ENCODE data around the gene SPON1. TPM values are rescaled to one million over a fixed set of nuclear protein-coding genes. Genes with fewer than 3 reads are reported as not detected.

SPON1 gene
- total and polyA plus RNA-seq, 9 donors: 11.9 to 112 (median 56.4) TPM

GRCh38 chr11:14114269-14114668 is 151.7 kb downstream of the SPON1 start:
- H3K36me3 ChIP-seq: no peaks in the 10 kb centered on the region
- intact Hi-C loops (cut with DNase I): no loop called here
- no peak overlapping the region for H3K27ac ChIP-seq
- H3K9me3 ChIP-seq: no peaks in the 10 kb centered on the region
- no peak for DNase-seq
- WGBS, 3 donors: 41 to 59% (median 49%) methylated on average over 1 of the region's 1 CpG
- H3K4me3 ChIP-seq: no peak overlapping the region
- no peaks in the 10 kb centered on the region for H3K27me3 ChIP-seq
- TF ChIP-seq POLR2A (IDR thresholded peaks at IDR 0.05) (no peak), EP300 (IDR thresholded peaks at IDR 0.05) (no peak), CTCF (IDR thresholded peaks at IDR 0.05) (no peak)
- no peaks in the 10 kb centered on the region for H3K4me1 ChIP-seq (ENCODE audit: insufficient read depth)

- intact Hi-C loops (cut with DNase I): no loop called here
- TF ChIP-seq POLR2A (IDR thresholded peaks at IDR 0.05): no peak
- TF ChIP-seq CTCF (IDR thresholded peaks at IDR 0.05): no peak
- TF ChIP-seq EP300 (IDR thresholded peaks at IDR 0.05): no peak
- 70 to 84% (median 73%) methylated on average over 2 of the region's 2 CpGs for WGBS, 3 donors
- H3K4me1 ChIP-seq (ENCODE audit: insufficient read depth): no peaks in the 10 kb centered on the region
- no peak for DNase-seq
- no peaks in the 10 kb centered on the region for H3K27me3 ChIP-seq
- no peak overlapping the region for H3K27ac ChIP-seq
- H3K4me3 ChIP-seq: no peak overlapping the region
- no peaks in the 10 kb centered on the region for H3K36me3 ChIP-seq
- no peaks in the 10 kb centered on the region for H3K9me3 ChIP-seq
Observed at GRCh38 chr11:14114786-14115185, 152.3 kb downstream of the SPON1 start.

- no peaks in the 10 kb centered on the region for H3K4me1 ChIP-seq (ENCODE audit: insufficient read depth)
- no peak for TF ChIP-seq EP300 (IDR thresholded peaks at IDR 0.05)
- no peaks in the 10 kb centered on the region for H3K36me3 ChIP-seq
- no peak for DNase-seq
- intact Hi-C loops (cut with DNase I): no loop called here
- WGBS, 3 donors: 70 to 77% (median 76%) methylated on average over 1 of the region's 1 CpG
- H3K27ac ChIP-seq: no peak overlapping the region
- H3K4me3 ChIP-seq: no peak overlapping the region
- no peaks in the 10 kb centered on the region for H3K9me3 ChIP-seq
- no peaks in the 10 kb centered on the region for H3K27me3 ChIP-seq
Observed at GRCh38 chr11:14117632-14118031, 155.1 kb downstream of the SPON1 start.

GRCh38 chr11:14118072-14118471 is 155.5 kb downstream of the SPON1 start:
- Histone ChIP-seq H3K27ac (no peak overlapping the region), H3K4me3 (no peak overlapping the region)
- no peak for DNase-seq

GRCh38 chr11:14119357-14119756 is 156.8 kb downstream of the SPON1 start:
- DNase-seq: no peak
- intact Hi-C loops (cut with DNase I): no loop called here
- H3K9me3 ChIP-seq: no peaks in the 10 kb centered on the region
- 93 to 100% (median 93%) methylated on average over 2 of the region's 2 CpGs for WGBS, 3 donors
- no peak overlapping the region for H3K27ac ChIP-seq
- H3K4me1 ChIP-seq (ENCODE audit: insufficient read depth): peaks cover 4% of the 10 kb centered on the region
- H3K36me3 ChIP-seq: no peaks in the 10 kb centered on the region
- no peak for TF ChIP-seq POLR2A (IDR thresholded peaks at IDR 0.05)
- no peak for TF ChIP-seq EP300 (IDR thresholded peaks at IDR 0.05)
- TF ChIP-seq CTCF (IDR thresholded peaks at IDR 0.05): no peak
- H3K4me3 ChIP-seq: no peak overlapping the region
- no peaks in the 10 kb centered on the region for H3K27me3 ChIP-seq

More at GRCh38 chr11:14118072-14118471, 155.5 kb downstream of the SPON1 start:
- intact Hi-C loops (cut with DNase I): no loop called here
- H3K36me3 ChIP-seq: no peaks in the 10 kb centered on the region
- no peaks in the 10 kb centered on the region for H3K9me3 ChIP-seq
- H3K4me1 ChIP-seq (ENCODE audit: insufficient read depth): no peaks in the 10 kb centered on the region
- no peaks in the 10 kb centered on the region for H3K27me3 ChIP-seq
- 0 to 42% (median 2%) methylated on average over 1 of the region's 1 CpG for WGBS, 3 donors
- TF ChIP-seq EP300 (IDR thresholded peaks at IDR 0.05) (no peak), CTCF (IDR thresholded peaks at IDR 0.05) (no peak), POLR2A (IDR thresholded peaks at IDR 0.05) (no peak)

All from ovary (tissue), 9 donors.